Measurements from ENCODE around the gene KAZN. TPM values are rescaled to one million over a fixed set of nuclear protein-coding genes. Genes with fewer than 3 reads are reported as not detected.

The KAZN gene
- total RNA-seq, 1 donor = 3.9 TPM

DNA sequence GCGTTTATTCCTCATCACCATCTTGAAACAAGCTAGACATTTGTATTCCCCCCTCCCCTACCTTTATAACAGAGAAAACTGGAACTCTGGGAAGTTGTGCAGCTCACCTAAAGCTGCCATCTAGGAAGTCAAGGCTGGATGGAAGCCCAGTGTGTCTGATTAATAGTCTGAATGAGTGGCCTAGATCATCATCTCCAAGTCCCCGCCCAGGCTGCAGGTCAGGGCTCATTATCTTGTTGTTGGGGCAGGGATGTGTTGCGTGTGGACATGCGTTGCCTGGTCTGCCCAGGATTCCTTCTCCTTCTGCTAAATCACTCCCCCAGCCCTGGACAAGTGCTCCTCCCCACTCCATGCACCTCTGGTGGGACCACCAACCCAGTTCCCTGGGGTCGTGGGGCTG is 14.7 kb upstream of the KAZN start:
- H3K4me3 ChIP-seq (ENCODE audit: low read depth, low read length) = no peak overlapping the region
- DNase-seq (ENCODE audit: low read depth) = no peak
- TF ChIP-seq, protein P1, sequence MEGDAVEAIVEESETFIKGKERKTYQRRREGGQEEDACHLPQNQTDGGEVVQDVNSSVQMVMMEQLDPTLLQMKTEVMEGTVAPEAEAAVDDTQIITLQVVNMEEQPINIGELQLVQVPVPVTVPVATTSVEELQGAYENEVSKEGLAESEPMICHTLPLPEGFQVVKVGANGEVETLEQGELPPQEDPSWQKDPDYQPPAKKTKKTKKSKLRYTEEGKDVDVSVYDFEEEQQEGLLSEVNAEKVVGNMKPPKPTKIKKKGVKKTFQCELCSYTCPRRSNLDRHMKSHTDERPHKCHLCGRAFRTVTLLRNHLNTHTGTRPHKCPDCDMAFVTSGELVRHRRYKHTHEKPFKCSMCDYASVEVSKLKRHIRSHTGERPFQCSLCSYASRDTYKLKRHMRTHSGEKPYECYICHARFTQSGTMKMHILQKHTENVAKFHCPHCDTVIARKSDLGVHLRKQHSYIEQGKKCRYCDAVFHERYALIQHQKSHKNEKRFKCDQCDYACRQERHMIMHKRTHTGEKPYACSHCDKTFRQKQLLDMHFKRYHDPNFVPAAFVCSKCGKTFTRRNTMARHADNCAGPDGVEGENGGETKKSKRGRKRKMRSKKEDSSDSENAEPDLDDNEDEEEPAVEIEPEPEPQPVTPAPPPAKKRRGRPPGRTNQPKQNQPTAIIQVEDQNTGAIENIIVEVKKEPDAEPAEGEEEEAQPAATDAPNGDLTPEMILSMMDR (IDR thresholded peaks at IDR 0.05; ENCODE audit: insufficient read depth, low read length) = no peak

DNA sequence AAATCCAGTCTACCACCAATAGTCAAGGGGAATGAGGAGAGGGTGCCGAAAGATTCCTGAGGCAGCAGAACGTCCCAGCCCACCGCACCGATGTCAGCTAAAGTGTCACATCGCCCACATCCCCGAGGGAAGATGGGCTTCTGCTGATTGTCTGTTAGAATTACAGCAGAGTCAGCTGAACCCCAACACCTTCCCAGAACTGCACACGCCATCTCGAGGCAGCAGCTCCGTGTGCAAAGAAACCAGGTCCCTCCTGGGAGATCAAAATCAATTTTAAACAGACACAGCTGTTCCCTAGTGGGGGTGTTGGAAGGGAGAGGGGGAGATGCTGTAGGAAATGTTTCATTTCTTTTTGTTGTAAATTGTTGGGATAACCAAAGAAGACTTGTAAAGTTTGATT is 12.8 kb upstream of the KAZN start:
- TF ChIP-seq, protein P1 (IDR thresholded peaks at IDR 0.05; ENCODE audit: insufficient read depth, low read length) = no peak
- H3K4me3 ChIP-seq (ENCODE audit: low read depth, low read length) = no peak overlapping the region
- no peak for DNase-seq (ENCODE audit: low read depth)

DNA sequence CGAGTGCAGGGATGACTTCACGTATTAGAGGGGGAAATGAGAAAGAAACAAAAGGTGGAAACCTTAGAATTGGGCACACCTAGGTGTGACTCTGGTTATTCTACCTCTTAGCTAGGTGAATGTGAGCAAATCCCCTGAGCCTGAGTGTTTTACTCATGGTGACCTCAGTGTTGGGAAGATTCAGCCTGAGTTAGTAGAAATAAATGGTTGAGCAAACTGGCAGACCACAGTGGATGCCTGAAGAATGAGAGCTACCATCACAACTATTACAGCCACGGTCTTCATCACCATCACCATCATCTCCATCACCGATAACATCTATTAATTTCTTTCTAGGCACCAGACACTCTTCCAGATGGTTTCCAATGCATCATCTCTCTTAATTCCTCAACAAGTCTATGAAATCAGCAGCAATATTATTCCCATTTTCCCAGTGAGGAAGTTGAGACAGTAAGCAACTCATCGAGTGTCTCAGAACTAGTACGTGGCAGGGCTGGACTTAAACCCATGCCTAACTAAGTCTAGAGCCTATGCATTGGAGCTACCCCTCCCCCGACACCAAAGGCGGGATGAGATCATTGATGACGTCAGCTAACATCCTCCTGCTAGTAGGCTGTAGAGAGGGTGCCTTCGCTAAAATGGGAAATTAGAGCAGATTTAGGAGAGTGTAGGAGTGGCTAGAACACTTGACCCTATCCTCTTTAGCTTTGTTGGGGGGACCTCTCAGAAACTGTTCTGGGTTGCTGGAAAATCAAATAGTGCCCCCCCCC is 7.9 kb upstream of the KAZN start:
- TF ChIP-seq, protein P1 (IDR thresholded peaks at IDR 0.05; ENCODE audit: insufficient read depth, low read length) = no peak
- DNase-seq (ENCODE audit: low read depth) = no peak
- H3K4me3 ChIP-seq (ENCODE audit: low read depth, low read length) = no peak overlapping the region

DNA sequence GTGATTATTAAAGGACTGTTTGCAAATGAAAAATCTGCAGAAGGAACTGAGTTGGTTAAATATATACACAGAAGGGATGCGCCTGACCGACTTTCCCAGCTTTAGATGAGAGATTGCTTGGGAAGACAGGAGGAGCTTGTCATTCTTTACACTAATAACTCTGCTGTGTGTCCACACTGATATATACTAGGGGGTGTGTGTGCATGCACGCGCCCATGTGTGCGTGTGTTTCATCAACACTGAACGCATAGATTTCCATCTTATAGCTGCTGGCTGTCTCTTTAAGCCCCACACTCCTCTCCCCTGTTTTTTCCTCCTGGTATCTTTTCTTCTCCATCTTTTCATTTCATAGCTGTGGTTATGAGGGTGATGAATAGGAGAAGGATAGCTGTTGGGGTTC is 6.9 kb upstream of the KAZN start:
- TF ChIP-seq, protein P1 (IDR thresholded peaks at IDR 0.05; ENCODE audit: insufficient read depth, low read length) = no peak
- no peak overlapping the region for H3K4me3 ChIP-seq (ENCODE audit: low read depth, low read length)
- DNase-seq (ENCODE audit: low read depth) = no peak

DNA sequence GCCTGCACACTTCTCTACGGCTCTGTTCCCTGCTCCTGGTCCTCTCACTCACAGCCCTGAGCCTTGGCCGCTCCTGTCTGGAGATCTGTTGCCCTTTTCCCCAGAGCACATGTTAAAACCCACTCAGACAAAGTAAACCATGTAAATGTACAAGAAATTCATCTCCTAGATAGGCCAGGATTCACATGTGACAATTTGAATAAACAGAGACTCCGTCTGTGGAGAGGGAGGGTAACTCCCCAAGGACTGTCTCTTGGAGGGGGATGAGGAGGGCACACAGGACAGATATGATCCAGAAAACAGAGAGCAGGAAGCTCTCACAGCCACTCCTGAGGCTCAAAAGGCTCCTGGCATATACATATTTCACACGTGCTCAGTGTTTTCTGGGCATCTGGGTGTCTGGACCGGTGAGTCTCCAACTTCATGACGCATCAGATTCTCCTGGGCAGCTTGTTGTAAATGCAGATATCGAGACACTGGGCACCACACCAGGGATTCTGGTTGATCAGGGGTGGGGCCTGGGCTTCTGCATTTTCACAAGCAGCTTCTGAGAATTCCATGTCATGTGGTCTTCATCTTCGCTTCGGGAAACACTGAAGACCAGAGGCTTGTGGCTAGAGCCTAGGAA is 6.4 kb upstream of the KAZN start:
- no peak overlapping the region for H3K4me3 ChIP-seq (ENCODE audit: low read depth, low read length)
- TF ChIP-seq, protein P1 (IDR thresholded peaks at IDR 0.05; ENCODE audit: insufficient read depth, low read length) = no peak
- no peak for DNase-seq (ENCODE audit: low read depth)

DNA sequence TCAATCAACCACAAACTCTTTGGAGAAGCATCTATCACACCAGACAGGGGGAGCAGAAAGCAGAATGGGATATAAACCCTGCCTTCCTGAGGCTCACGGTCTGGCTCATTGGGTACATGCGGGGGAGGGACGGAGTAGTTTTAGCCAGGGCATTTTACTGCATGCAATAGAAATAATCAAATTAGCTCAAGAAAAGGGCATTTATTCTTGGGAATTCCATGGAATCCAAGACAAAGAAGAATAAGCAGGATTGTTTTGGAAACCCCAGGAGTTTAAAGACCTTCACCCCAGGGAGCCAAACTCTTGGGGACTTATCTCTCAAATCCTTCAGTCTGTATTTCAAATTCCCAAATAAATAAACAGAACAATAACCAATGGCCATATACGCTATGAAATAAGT is 5.2 kb upstream of the KAZN start:
- no peak overlapping the region for H3K4me3 ChIP-seq (ENCODE audit: low read depth, low read length)
- DNase-seq (ENCODE audit: low read depth) = no peak
- TF ChIP-seq, protein P1 (IDR thresholded peaks at IDR 0.05; ENCODE audit: insufficient read depth, low read length) = no peak

Measured in fibroblast of the aortic adventitia (primary cell).